K562 (cell line): ENCODE results near the gene CEND1. TPM values are rescaled to one million over a fixed set of nuclear protein-coding genes. Genes with fewer than 3 reads are reported as not detected.

ENCODE experiments used
- ATF1 ChIP-seq, 2 experiments: fragments of 450-650 bp in 1 of 2; IDR thresholded peaks; 2 replicates each; pipeline ENCODE4 v1.6.1; 2016; ENCODE audit warnings: missing compliant biosample characterization in 1 of 2, missing genetic modification characterization in 1 of 2
- BDP1 ChIP-seq: IDR thresholded peaks from 3 replicates; pipeline ENCODE4 v1.6.1; 2011; ENCODE audit not compliant: insufficient read length, insufficient read depth
- CBX5 ChIP-seq: IDR thresholded peaks from 2 replicates; pipeline ENCODE4 v1.6.1; 2014; ENCODE audit warnings: low read depth, borderline replicate concordance
- JUN ChIP-seq, 2 experiments: sonication (generic) in 1 of 2; formaldehyde crosslinking in 1 of 2; IDR thresholded peaks; 2 replicates each; pipeline versions ENCODE4 v1.6.1 to v1.8.0; 2012 to 2022; ENCODE audit warnings: borderline replicate concordance in 2 of 2, mild to moderate bottlenecking in 2 of 2, improper control_type of control experiment in 1 of 2, low read depth in 1 of 2, low read length in 1 of 2, missing genetic modification reagents in 1 of 2
- KDM2B ChIP-seq: fragments of 250-450 bp; sonication (Bioruptor Pico); IDR thresholded peaks from 2 replicates; pipeline ENCODE4 v1.8.0; 2021; ENCODE audit warnings: mild to moderate bottlenecking, moderate library complexity
- KLF6 ChIP-seq: fragments of 250-450 bp; sonication (Bioruptor Pico); IDR thresholded peaks from 2 replicates; pipeline ENCODE4 v1.4.0; 2020; ENCODE audit warnings: mild to moderate bottlenecking, moderate library complexity, borderline replicate concordance
- XRCC5 ChIP-seq: fragments of 200-400 bp; formaldehyde crosslinking; IDR thresholded peaks from 2 replicates; pipeline ENCODE4 v1.6.1; 2017; ENCODE audit warnings: low read depth, mild to moderate bottlenecking, low read length
- ZFP30 ChIP-seq: fragments of 250-450 bp; sonication (Bioruptor Pico); IDR thresholded peaks from 2 replicates; pipeline ENCODE4 v1.8.0; 2022; ENCODE audit warnings: moderate library complexity, mild to moderate bottlenecking, inconsistent platforms, borderline replicate concordance
- ZNF830 ChIP-seq: fragments of 250-450 bp; sonication (Bioruptor Pico); IDR thresholded peaks from 2 replicates; pipeline ENCODE4 v1.5.0; 2021; ENCODE audit warnings: mild to moderate bottlenecking
- polyA plus RNA-seq, 8 experiments: library from polyadenylated mRNA; depleted of rRNA in 4 of 8; stranded (reverse) in 5 of 8; unstranded in 3 of 8; fragments of >200 nt; fragmentation: Nextera tagmentation in 2 of 8; fragmentation: Illumina TruSeq in 1 of 8; extraction: Ambion mirVana in 2 of 8; extraction: Trizol in 1 of 8; gene quantifications; 2 replicates each; pipeline versions ENCODE4 v1.2.1 to v1.2.3, GENCODE V29; 2011 to 2014; ENCODE audit warnings: inconsistent platforms in 1 of 8, missing spikeins in 1 of 8
- total RNA-seq, 7 experiments: library from RNA; depleted of rRNA in 6 of 7; stranded (reverse); fragments of >200 nt in 6 of 7; fragmentation: Illumina TruSeq in 2 of 7; extraction: Trizol in 2 of 7; gene quantifications; 2 replicates each; pipeline versions ENCODE4 v1.2.1 to v1.2.3, GENCODE V29; 2011 to 2021; ENCODE audit warnings: low replicate concordance in 1 of 7
- TF ChIP-seq, protein P1 (sequence below): fragments of 250-450 bp; sonication (Bioruptor Pico); IDR thresholded peaks from 2 replicates; pipeline ENCODE4 v1.5.0; 2021
- TF ChIP-seq, protein P2 (sequence below): fragments of 450-650 bp; IDR thresholded peaks from 2 replicates; pipeline ENCODE4 v1.6.1; 2016; ENCODE audit warnings: mild to moderate bottlenecking, moderate library complexity
- TF ChIP-seq, protein P3 (sequence below): fragments of 450-650 bp; conservative IDR thresholded peaks from 2 replicates; pipeline ENCODE4 v1.6.1; 2016; ENCODE audit warnings: missing genetic modification characterization, low read depth, mild to moderate bottlenecking, missing compliant biosample characterization, moderate library complexity

The CEND1 gene
- total and polyA plus RNA-seq, 9 of the 15 experiments (the other 6 are each of a cell fraction or from before 2014, with no cell fraction given), result 0.13 to 0.18 (median 0.16) TPM; not detected in 6

DNA sequence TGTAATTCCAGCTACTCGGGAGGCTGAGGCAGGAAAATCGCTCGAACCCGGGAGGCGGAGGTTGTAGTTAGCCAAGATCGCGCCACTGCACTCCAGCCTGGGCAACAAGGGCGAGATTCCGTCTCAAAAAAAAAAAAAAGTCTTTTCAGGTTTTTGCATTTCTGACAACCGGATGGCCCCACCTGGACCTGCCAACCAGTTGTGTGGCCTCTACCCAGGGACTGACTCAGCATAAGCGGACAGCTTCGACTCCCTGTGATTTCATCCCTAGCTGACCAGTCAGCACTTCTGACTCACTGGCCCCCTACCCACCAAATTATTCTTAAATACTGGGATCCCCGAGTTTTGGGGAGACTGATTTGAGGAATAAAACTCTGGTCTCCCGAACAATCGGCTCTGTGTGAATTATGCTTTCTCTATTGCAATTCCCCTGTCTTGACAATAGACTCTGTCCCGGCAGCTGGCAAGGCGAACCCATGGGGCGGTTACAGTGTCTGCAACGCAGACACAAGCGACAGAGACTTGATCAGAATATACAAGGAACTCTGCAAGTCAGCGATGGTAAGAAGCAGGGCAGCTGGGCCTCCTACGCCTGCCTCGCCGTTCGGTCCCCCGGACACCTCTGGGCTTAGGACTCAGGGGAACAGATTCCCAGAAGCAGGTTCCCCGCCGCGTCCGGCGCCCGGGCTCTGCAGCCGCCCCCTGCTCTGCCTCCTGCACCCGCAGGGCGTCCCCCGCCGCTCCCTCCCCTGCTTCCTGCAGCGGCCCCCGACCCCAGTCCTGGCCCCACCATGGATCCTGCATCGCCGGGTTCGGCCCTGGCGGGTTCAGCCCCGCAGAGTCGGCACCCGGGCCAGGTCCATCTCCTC is 43.4 kb downstream of the CEND1 start (continued):
- no peak for TF ChIP-seq ZFP30
- TF ChIP-seq, protein P1, sequence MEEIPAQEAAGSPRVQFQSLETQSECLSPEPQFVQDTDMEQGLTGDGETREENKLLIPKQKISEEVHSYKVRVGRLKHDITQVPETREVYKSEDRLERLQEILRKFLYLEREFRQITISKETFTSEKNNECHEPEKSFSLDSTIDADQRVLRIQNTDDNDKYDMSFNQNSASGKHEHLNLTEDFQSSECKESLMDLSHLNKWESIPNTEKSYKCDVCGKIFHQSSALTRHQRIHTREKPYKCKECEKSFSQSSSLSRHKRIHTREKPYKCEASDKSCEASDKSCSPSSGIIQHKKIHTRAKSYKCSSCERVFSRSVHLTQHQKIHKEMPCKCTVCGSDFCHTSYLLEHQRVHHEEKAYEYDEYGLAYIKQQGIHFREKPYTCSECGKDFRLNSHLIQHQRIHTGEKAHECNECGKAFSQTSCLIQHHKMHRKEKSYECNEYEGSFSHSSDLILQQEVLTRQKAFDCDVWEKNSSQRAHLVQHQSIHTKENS, result no peak
- no peak for TF ChIP-seq JUN (IDR thresholded peaks at IDR 0.05; ENCODE audit: borderline replicate concordance, low read depth, low read length)
- TF ChIP-seq JUN (CRISPR knock-in tag; IDR thresholded peaks at IDR 0.05; ENCODE audit: borderline replicate concordance), result no peak
- TF ChIP-seq, protein P2, sequence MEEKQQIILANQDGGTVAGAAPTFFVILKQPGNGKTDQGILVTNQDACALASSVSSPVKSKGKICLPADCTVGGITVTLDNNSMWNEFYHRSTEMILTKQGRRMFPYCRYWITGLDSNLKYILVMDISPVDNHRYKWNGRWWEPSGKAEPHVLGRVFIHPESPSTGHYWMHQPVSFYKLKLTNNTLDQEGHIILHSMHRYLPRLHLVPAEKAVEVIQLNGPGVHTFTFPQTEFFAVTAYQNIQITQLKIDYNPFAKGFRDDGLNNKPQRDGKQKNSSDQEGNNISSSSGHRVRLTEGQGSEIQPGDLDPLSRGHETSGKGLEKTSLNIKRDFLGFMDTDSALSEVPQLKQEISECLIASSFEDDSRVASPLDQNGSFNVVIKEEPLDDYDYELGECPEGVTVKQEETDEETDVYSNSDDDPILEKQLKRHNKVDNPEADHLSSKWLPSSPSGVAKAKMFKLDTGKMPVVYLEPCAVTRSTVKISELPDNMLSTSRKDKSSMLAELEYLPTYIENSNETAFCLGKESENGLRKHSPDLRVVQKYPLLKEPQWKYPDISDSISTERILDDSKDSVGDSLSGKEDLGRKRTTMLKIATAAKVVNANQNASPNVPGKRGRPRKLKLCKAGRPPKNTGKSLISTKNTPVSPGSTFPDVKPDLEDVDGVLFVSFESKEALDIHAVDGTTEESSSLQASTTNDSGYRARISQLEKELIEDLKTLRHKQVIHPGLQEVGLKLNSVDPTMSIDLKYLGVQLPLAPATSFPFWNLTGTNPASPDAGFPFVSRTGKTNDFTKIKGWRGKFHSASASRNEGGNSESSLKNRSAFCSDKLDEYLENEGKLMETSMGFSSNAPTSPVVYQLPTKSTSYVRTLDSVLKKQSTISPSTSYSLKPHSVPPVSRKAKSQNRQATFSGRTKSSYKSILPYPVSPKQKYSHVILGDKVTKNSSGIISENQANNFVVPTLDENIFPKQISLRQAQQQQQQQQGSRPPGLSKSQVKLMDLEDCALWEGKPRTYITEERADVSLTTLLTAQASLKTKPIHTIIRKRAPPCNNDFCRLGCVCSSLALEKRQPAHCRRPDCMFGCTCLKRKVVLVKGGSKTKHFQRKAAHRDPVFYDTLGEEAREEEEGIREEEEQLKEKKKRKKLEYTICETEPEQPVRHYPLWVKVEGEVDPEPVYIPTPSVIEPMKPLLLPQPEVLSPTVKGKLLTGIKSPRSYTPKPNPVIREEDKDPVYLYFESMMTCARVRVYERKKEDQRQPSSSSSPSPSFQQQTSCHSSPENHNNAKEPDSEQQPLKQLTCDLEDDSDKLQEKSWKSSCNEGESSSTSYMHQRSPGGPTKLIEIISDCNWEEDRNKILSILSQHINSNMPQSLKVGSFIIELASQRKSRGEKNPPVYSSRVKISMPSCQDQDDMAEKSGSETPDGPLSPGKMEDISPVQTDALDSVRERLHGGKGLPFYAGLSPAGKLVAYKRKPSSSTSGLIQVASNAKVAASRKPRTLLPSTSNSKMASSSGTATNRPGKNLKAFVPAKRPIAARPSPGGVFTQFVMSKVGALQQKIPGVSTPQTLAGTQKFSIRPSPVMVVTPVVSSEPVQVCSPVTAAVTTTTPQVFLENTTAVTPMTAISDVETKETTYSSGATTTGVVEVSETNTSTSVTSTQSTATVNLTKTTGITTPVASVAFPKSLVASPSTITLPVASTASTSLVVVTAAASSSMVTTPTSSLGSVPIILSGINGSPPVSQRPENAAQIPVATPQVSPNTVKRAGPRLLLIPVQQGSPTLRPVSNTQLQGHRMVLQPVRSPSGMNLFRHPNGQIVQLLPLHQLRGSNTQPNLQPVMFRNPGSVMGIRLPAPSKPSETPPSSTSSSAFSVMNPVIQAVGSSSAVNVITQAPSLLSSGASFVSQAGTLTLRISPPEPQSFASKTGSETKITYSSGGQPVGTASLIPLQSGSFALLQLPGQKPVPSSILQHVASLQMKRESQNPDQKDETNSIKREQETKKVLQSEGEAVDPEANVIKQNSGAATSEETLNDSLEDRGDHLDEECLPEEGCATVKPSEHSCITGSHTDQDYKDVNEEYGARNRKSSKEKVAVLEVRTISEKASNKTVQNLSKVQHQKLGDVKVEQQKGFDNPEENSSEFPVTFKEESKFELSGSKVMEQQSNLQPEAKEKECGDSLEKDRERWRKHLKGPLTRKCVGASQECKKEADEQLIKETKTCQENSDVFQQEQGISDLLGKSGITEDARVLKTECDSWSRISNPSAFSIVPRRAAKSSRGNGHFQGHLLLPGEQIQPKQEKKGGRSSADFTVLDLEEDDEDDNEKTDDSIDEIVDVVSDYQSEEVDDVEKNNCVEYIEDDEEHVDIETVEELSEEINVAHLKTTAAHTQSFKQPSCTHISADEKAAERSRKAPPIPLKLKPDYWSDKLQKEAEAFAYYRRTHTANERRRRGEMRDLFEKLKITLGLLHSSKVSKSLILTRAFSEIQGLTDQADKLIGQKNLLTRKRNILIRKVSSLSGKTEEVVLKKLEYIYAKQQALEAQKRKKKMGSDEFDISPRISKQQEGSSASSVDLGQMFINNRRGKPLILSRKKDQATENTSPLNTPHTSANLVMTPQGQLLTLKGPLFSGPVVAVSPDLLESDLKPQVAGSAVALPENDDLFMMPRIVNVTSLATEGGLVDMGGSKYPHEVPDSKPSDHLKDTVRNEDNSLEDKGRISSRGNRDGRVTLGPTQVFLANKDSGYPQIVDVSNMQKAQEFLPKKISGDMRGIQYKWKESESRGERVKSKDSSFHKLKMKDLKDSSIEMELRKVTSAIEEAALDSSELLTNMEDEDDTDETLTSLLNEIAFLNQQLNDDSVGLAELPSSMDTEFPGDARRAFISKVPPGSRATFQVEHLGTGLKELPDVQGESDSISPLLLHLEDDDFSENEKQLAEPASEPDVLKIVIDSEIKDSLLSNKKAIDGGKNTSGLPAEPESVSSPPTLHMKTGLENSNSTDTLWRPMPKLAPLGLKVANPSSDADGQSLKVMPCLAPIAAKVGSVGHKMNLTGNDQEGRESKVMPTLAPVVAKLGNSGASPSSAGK, result no peak
- no peak for TF ChIP-seq CBX5
- TF ChIP-seq, protein P3, sequence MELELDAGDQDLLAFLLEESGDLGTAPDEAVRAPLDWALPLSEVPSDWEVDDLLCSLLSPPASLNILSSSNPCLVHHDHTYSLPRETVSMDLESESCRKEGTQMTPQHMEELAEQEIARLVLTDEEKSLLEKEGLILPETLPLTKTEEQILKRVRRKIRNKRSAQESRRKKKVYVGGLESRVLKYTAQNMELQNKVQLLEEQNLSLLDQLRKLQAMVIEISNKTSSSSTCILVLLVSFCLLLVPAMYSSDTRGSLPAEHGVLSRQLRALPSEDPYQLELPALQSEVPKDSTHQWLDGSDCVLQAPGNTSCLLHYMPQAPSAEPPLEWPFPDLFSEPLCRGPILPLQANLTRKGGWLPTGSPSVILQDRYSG (tag), result no peak
- TF ChIP-seq BDP1, result no peak
- no peak for TF ChIP-seq ATF1 (CRISPR knock-in tag; IDR thresholded peaks at IDR 0.05)
- no peak for TF ChIP-seq ATF1 (tag; IDR thresholded peaks at IDR 0.05)
- no peak for TF ChIP-seq XRCC5
- TF ChIP-seq KLF6 (CRISPR knock-in tag), result no peak
- TF ChIP-seq ZNF830 (CRISPR knock-in tag), result no peak
- TF ChIP-seq KDM2B (CRISPR knock-in tag), result 0 out of 2 replicates have a peak, but pooled peaks have one; percentile 32
